Stimulated activated CD8-positive, alpha-beta memory T cell treated with anti-CD3 and anti-CD28 coated beads, Interleukin-7, amount 100 ng/mL, for 48 hours (primary cell): ENCODE measurements around the gene PSMB5.

Experiments
- DNase-seq, 2 donors: peaks; one replicate each; pipeline ENCODE4 v3.0.0-alpha.2; 2020; ENCODE audit warnings: low read depth in 1 of 2; ENCODE audit errors: extremely low read depth in 1 of 2

The PSMB5 gene

DNA sequence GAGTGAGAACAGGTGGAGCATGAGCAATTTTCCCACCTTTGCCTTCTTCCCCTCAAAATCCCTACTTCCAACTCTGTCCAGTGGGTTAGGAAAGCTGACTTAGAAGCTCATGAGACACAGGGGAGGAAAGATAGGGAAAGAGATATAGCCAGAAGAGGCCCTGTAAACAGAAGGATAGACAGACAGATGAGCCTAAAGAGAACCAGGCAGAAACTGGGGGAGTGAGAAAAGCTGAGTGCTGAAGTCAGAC lies 57.3 kb downstream of the PSMB5 start:
- no peak for DNase-seq

DNA sequence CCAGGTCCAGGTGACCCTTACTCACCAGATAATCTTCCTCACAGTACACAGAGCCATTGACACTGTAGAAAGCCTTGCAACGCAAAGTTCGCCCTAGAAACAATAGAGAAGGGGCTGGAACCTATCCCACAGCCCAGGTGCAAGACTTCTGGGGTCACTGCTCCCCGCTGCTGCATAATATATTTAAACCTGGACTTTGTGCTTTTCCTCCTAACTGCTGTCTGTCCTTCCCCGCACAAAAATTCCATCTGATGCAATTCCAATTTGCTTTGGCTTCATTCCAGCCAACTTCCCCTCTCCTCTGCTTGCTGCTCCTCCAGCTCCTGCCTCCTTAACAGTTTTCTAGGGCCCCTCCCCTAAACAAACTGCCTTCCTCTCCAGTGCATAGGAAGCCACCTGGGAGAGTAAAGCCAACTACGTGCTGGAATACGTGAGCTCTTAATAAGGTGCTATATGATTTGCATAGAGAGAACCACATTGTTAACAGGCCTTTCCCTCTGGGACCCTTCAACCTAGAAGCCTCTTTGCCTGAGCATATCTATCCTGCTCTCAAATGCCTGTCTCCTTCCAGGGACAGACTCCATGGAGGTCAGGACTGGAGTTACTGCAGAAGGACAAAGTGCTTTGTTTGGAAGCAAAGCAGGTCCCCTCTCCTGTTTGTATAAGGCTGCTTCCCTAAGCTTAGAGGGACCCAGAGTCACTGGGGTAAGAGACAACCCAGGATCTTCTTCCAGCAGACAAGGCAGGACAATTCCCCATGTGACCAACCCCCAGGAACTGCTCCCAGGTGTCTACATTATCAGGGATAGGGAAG lies 57.9 kb downstream of the PSMB5 start:
- no peak for DNase-seq
